ENCODE measurements around the gene RXFP3.

RXFP3 gene

GRCh38 chr5:33981408-33982162 is 45.4 kb downstream of the RXFP3 start:
- DNase-seq = no peak

GRCh38 chr5:33984178-33984577 is 48.0 kb downstream of the RXFP3 start:
- DNase-seq = no peak

- no peak for DNase-seq
Measured at GRCh38 chr5:33984671-33985124, 48.5 kb downstream of the RXFP3 start, which contains the start of gene SLC45A2. Gene SLC45A2 (minus strand): TSS chr5:33984693. CDS start chr5:33984583, 110 bp downstream.

GRCh38 chr5:33985447-33985846 is 49.3 kb downstream of the RXFP3 start:
- DNase-seq = no peak
